SJCRH30 (cell line): ENCODE results near the gene EYA2. TPM values are rescaled to one million over a fixed set of nuclear protein-coding genes. Genes with fewer than 3 reads are reported as not detected.

Source experiments
- DNase-seq, 2 experiments: peaks; one replicate each; pipeline ENCODE4 v3.0.0-alpha.2; 2015 to 2020
- H3K27ac ChIP-seq: fragments of 250-450 bp; sonication (Bioruptor Pico); 2 replicates; pipeline ENCODE4 v1.5.1; 2020; ENCODE audit warnings: mild to moderate bottlenecking, moderate library complexity
- H3K27me3 ChIP-seq: fragments of 250-450 bp; sonication (Bioruptor Pico); 2 replicates; pipeline ENCODE4 v1.5.1; 2020; ENCODE audit warnings: mild to moderate bottlenecking, moderate library complexity
- H3K36me3 ChIP-seq: fragments of 250-450 bp; sonication (Bioruptor Pico); 2 replicates; pipeline ENCODE4 v1.5.1; 2020; ENCODE audit warnings: mild to moderate bottlenecking, moderate library complexity
- H3K4me1 ChIP-seq: fragments of 250-450 bp; sonication (Bioruptor Pico); 2 replicates; pipeline ENCODE4 v1.5.1; 2020; ENCODE audit warnings: mild to moderate bottlenecking, moderate library complexity
- H3K4me3 ChIP-seq: fragments of 250-450 bp; sonication (Bioruptor Pico); 2 replicates; pipeline ENCODE4 v1.5.1; 2020; ENCODE audit warnings: mild to moderate bottlenecking, moderate library complexity
- H3K9me3 ChIP-seq: fragments of 250-450 bp; sonication (Bioruptor Pico); replicated peaks from 2 replicates; pipeline ENCODE4 v1.5.1; 2020; ENCODE audit warnings: mild to moderate bottlenecking, moderate library complexity
- total RNA-seq: library from RNA; depleted of rRNA; stranded (reverse); fragments of >200 nt; shearing (Covaris generic); gene quantifications from 2 replicates; pipeline ENCODE4 v1.2.3, GENCODE V29; 2014

Gene EYA2
- total RNA-seq, 1 experiment from 2014 or later: 63.2 TPM

DNA sequence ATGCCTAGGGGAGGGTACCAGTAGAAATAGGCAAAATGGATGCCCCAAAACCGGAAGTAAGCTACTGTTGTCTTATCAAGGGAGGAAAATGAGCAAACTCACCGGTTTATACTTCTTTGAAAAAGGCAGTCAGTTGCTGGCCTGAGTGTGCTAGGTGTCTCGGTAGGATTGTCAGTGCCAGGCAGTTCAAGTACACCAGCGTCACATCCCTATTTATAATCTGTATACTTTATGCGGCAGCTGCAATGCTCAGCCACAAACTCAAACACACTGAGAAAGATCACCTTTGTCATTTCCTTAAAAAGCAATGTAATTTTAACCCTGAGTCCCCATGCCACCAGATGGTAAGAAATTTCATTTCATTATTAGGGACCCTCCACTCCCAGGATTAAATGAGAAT lies 196.2 kb downstream of the EYA2 start:
- Histone ChIP-seq H3K9me3 (peaks cover 11% of the 10 kb centered on the region), H3K27ac (no peak overlapping the region), H3K4me1 (no peaks in the 10 kb centered on the region), H3K36me3 (peaks cover 23% of the 10 kb centered on the region), H3K27me3 (no peaks in the 10 kb centered on the region), H3K4me3 (no peak overlapping the region)
- no peak for DNase-seq

DNA sequence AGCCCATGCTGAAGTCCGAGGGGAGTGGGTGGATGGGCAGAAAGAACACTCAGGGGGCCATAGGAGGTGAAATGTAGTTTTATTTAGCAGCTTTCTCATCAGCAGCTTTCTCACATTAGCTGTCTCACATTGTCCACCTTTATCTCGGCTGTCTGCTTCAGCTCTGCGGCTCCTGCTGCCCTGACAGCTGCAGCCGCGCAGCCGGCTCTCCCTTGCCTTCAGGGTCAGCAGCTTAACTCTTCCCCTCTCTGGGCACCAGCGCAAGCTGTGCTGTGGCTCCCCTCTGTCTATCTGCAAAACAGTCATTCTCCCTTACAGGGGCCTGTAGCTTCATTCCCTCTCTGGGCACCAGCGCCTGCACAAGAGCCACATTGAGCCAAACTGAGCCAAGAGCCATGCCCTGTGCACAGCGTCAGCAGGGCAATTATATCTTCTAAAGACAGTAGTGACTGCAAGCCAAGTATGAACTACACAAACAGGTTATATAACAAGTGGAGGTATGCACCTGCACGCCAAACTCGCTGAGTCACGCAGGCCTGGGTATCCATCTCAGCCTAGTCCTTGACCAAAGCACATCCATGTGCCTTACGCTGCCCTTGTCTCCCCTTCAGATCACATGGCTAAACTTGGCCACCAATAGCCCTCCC lies 198.8 kb downstream of the EYA2 start:
- peaks cover 46% of the 10 kb centered on the region for H3K36me3 ChIP-seq
- H3K27me3 ChIP-seq: no peaks in the 10 kb centered on the region
- H3K27ac ChIP-seq: no peak overlapping the region
- peaks cover 19% of the 10 kb centered on the region for H3K9me3 ChIP-seq
- H3K4me3 ChIP-seq: no peak overlapping the region
- H3K4me1 ChIP-seq: no peaks in the 10 kb centered on the region
- peak in 1 of 2 experiments; percentile 32 for DNase-seq

DNA sequence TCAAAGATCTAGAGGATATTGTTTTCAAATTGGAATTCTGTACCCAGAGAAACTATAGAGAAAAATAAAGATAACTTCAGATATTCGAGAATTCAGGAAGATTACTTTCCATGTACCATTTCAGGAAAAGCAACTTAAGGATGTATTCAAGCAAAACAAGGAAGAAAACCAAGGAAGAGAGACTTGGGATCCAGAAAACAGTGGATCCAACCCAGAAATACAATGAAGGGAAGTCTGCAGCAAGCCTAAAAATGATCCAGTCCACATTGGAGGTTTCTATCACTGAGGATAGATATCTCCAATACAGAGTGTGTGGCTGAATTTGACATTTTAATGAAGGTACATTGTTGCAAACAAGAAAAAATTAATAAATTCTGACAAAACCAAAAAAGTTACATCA lies 201.0 kb downstream of the EYA2 start:
- Histone ChIP-seq H3K4me1 (no peaks in the 10 kb centered on the region), H3K36me3 (peaks cover 58% of the 10 kb centered on the region), H3K27me3 (no peaks in the 10 kb centered on the region), H3K4me3 (no peak overlapping the region), H3K27ac (no peak overlapping the region), H3K9me3 (peaks cover 19% of the 10 kb centered on the region)
- DNase-seq: no peak

DNA sequence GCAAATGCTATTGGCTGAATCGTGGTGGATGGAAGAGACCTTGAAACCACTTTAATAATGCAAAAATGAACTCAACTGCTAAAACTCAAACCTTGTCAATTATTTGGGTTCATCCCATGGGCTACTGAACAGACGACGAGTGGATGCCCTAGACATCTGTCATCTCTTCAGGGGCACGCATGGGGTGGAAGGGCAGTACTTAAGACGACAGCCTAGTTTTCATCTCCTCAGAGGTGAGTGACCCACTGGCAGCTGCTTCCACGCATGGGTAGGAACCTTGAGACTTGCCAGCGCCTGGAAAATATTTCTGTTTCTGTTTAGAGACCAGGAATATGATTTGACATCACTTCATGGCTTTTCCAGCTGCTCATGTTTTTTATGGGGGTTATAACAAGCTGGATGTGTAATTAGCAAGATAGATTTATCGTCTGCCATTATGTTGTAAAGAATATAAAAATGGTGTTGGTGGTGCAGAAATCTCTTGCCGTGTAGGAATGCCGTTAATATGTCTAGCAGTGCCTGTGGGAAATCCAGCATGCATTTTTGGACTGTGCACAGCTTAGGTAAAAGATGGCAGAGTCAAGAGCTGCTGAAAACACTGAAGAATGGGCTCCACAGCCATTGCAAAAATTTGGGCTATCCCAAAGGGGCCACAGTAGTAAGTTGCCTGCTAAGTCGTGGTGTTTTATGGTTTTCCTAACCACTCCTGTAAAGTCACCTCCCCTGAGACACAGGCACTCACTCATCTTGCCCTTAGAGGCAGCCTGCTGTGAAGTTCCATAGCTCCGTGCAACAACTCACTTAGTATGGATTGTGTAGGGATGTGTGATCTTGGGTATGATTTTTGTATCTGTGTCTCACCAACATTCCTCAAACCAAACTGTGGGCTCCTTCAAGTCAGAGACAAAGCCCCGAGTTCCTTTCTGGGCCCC lies 203.3 kb downstream of the EYA2 start:
- DNase-seq: no peak
- Histone ChIP-seq H3K27me3 (no peaks in the 10 kb centered on the region), H3K9me3 (peaks cover 29% of the 10 kb centered on the region), H3K4me1 (no peaks in the 10 kb centered on the region), H3K36me3 (peaks cover 63% of the 10 kb centered on the region), H3K27ac (no peak overlapping the region), H3K4me3 (no peak overlapping the region)

DNA sequence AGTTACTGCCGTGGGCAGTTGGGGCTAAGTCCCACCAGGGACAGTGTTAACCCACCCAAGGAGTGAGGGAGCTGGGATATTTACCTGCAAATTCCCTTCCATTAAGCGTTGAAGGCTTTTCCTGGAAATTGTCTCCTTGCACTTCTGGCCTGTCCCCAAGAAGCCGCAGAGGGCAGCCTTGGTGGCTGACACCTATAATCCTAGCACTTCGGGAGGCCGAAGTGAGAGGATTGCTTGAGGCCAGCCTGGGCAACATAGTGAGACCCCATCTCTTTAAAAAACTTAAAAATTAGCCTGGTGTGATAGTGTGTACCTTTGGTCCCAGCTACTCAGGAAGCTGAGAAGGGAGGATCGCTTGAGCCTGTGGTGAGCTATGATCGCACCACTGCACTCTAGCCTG lies 204.4 kb downstream of the EYA2 start:
- H3K36me3 ChIP-seq: peaks cover 72% of the 10 kb centered on the region
- no peaks in the 10 kb centered on the region for H3K4me1 ChIP-seq
- H3K9me3 ChIP-seq: peaks cover 32% of the 10 kb centered on the region
- H3K27me3 ChIP-seq: no peaks in the 10 kb centered on the region
- no peak overlapping the region for H3K4me3 ChIP-seq
- no peak for DNase-seq
- H3K27ac ChIP-seq: no peak overlapping the region

DNA sequence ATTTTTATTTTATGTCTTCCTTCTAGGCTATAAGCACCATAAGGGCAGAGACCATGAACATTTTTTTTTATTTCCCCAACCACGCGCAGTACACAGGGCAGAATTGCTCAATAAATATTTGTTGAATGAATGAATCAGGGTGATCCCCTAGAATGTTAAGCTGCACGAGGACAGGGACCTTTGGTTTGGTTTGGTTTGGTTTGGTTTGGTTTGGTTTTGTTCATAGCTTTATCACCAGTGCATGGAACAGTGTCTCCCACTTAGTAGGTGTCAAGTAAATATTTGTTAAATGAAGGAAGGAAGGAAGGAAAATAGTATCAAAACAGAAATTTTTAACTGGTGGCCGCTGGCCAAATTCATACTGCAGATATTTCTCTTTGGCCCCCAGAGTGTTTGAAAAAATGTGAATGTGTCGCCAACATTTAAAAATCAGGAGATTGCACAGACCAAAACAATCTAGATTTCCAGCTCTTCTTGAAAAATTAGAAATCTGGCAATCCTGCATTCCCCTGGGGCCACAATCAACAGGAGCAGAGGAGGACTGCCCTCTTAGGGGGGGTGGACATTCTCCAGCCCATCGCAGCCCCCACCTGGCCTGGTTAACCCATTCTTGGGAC lies 205.3 kb downstream of the EYA2 start:
- Histone ChIP-seq H3K27ac (no peak overlapping the region), H3K4me1 (no peaks in the 10 kb centered on the region), H3K9me3 (peaks cover 30% of the 10 kb centered on the region), H3K4me3 (no peak overlapping the region), H3K36me3 (peaks cover 72% of the 10 kb centered on the region), H3K27me3 (no peaks in the 10 kb centered on the region)
- no peak for DNase-seq

DNA sequence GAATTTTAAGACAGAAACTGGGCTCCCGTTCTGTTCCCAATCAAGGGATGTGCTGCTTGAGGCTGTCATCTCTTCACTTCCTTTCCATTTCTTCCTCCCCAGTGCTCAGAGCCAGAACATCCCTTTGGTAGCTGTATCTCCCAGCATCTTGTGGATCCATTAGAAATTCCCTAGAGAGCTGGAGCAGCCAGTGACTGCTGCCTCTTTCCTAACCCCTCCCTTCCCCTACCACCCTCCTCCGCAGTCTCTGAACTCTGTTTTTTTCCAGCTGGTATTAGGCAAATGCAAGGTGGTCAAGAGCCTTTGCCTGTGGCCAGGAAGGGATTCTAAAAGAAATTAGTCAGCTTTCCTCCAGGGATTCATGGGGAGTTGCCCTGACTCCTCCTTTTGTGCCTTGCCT lies 208.0 kb downstream of the EYA2 start:
- DNase-seq: no peak
- no peak overlapping the region for H3K4me3 ChIP-seq

DNA sequence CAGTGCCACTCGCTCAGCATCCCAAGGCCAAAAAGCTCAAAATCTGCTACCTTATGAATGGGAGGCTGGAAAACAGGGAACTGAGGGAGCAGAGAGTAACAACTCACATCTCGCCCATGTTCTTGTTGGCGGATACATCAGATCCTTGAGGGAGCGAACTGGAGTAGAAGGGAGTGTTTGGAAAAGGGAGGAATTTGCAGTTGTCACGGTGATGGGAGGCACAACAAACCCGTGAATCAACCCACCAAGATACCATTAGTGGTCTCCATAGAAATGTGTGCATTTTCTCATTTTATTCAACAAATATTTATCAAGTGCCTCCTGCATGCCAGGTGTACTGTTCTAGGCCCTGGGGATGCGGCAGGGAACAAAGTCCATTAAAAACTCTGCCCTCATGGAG lies 212.1 kb downstream of the EYA2 start:
- no peaks in the 10 kb centered on the region for H3K27me3 ChIP-seq
- H3K27ac ChIP-seq: no peak overlapping the region
- H3K4me3 ChIP-seq: no peak overlapping the region

More for the DNA sequence above, 208.0 kb downstream of the EYA2 start:
- no peaks in the 10 kb centered on the region for H3K4me1 ChIP-seq
- H3K9me3 ChIP-seq: peaks cover 13% of the 10 kb centered on the region
- no peaks in the 10 kb centered on the region for H3K27me3 ChIP-seq
- H3K36me3 ChIP-seq: peaks cover 56% of the 10 kb centered on the region
- no peak overlapping the region for H3K27ac ChIP-seq

DNA sequence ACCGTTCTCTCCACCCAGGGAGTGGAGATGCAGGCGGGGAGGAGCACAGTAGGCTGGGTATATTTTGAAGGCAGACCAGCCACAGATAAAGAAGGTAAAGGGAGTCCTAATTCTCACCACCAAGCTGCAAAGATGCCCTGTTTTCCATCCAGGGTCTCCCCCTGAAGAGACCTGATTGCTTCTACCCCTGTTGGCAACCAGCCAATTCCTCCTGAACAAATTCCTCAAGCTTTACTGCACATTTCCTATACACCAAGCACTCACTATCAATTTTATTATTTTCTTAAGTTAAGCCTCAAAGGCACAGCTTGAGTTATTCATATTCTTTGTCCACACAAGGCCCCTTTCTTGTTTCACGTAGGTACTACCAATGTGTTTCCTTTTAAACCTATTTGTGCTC lies 214.4 kb downstream of the EYA2 start:
- no peaks in the 10 kb centered on the region for H3K27me3 ChIP-seq
- peaks cover 35% of the 10 kb centered on the region for H3K36me3 ChIP-seq
- H3K27ac ChIP-seq: no peak overlapping the region
- H3K4me3 ChIP-seq: no peak overlapping the region
- peak in 1 of 2 experiments; percentile 38 for DNase-seq
- H3K9me3 ChIP-seq: peaks cover 8% of the 10 kb centered on the region; the same call in 1 of the 2 replicates
- H3K4me1 ChIP-seq: peaks cover 8% of the 10 kb centered on the region

More for the DNA sequence above, 212.1 kb downstream of the EYA2 start:
- DNase-seq: no peak
- peaks cover 12% of the 10 kb centered on the region; the same call in 1 of the 2 replicates for H3K9me3 ChIP-seq
- H3K36me3 ChIP-seq: peaks cover 47% of the 10 kb centered on the region
- no peaks in the 10 kb centered on the region for H3K4me1 ChIP-seq

DNA sequence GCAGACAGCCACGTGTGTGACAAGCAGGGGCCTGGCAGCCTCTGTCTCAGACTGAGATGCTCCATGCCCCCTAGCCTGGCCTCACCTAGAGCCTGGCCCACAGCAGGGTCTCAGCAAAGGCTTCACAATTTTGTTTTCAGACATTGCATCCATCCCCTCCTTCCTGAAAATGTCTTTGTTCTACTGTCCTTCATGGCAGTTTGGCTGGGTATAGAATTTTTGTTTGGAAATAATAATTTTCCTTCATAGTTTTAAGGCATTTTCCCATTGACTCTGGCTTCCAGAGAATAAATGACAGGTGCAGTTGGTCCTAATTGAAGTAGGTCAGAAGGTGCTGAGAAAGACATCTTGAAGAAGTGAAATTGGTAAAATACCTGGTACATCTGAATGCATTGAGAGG lies 216.2 kb downstream of the EYA2 start:
- H3K27ac ChIP-seq: no peak overlapping the region
- peaks cover 8% of the 10 kb centered on the region; the same call in 1 of the 2 replicates for H3K9me3 ChIP-seq
- no peaks in the 10 kb centered on the region for H3K27me3 ChIP-seq
- H3K4me3 ChIP-seq: no peak overlapping the region
- no peak for DNase-seq
- peaks cover 10% of the 10 kb centered on the region for H3K4me1 ChIP-seq
- H3K36me3 ChIP-seq: peaks cover 25% of the 10 kb centered on the region

DNA sequence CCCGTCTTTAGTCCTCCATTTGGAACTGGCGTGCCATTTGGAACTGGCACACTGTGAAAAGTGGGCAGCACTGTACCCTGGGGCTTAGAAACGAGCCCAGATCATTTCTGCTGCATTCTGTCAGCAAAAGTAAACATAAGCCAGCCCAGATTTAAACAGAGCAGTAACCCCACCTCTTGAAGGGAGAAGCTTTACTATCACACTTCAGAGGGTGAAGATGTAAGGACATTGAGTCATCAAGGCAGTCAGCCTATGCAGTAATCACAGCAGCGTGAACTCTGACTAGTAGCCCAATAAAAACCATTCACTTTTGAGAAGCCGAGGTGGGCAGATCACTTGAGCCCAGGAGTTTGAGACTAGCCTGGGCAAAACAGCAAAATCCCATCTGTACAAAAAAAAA lies 216.9 kb downstream of the EYA2 start:
- Histone ChIP-seq H3K36me3 (peaks cover 22% of the 10 kb centered on the region), H3K27ac (no peak overlapping the region), H3K4me3 (no peak overlapping the region), H3K9me3 (peaks cover 8% of the 10 kb centered on the region; the same call in 1 of the 2 replicates), H3K27me3 (no peaks in the 10 kb centered on the region), H3K4me1 (peaks cover 10% of the 10 kb centered on the region)
- no peak for DNase-seq

DNA sequence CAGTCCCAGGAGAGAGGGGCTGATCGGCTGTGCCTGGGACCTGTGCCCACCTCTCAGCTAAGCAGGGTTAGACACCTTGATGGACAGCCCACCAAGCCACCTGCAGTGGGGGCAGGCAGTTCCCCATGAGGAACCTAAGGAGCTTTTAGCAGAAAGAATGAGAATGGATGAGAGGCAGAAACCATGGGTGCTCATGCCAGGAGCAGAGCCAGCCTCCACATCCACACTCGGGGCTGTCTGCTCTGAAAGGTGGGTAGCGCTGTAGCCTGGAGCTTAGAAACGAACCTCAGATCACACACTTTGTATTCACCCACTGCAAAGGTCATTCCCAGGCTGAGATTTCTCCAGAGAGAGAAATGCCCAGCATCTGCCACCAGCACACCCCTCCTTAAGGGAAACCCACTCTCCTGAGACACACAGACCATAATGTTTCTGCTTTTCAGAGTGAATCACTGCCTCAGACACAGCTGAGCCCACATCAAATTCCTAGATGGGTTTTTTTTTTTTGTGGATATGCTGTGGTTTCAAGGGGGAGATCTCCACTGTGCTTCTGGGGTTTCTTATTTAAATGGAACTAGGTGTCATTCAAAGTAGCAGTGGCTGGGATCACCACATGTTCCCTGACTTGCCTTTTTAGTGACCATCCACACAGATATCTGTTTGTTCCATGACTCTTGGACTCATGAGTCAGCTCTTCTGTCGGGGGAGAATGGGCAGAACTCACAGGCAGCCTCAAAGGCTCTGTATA lies 218.9 kb downstream of the EYA2 start:
- H3K4me1 ChIP-seq: peaks cover 24% of the 10 kb centered on the region
- H3K9me3 ChIP-seq: peaks cover 6% of the 10 kb centered on the region; the same call in 1 of the 2 replicates
- peak; percentile 55 to 72 for DNase-seq
- peaks cover 17% of the 10 kb centered on the region for H3K36me3 ChIP-seq
- no peaks in the 10 kb centered on the region for H3K27me3 ChIP-seq
- H3K4me3 ChIP-seq: no peak overlapping the region
- H3K27ac ChIP-seq: peak overlapping the region; percentile 41

DNA sequence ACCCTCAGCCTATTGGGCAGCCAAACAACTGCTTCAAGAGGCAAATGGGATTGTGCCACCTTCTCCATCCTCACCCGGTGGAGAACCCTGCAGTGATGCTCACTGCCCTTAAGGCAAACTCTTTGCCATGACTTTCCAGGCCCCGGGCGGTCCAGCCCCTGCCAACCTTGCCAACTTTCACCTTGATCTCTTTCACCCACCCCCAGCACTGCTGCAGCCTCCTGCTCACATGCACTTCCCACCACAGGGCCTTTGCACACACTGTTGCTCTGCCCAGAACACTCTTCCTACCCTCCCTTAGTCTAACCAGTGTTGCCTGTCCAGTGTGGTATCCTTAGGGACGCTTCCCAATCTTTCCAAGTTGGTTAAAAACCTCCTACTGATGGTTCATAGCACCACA lies 221.1 kb downstream of the EYA2 start:
- H3K9me3 ChIP-seq: peaks cover 5% of the 10 kb centered on the region; the same call in 1 of the 2 replicates
- H3K27me3 ChIP-seq: no peaks in the 10 kb centered on the region
- H3K36me3 ChIP-seq: peaks cover 4% of the 10 kb centered on the region
- H3K4me1 ChIP-seq: peaks cover 24% of the 10 kb centered on the region
- H3K4me3 ChIP-seq: no peak overlapping the region
- no peak overlapping the region for H3K27ac ChIP-seq
- DNase-seq: no peak

DNA sequence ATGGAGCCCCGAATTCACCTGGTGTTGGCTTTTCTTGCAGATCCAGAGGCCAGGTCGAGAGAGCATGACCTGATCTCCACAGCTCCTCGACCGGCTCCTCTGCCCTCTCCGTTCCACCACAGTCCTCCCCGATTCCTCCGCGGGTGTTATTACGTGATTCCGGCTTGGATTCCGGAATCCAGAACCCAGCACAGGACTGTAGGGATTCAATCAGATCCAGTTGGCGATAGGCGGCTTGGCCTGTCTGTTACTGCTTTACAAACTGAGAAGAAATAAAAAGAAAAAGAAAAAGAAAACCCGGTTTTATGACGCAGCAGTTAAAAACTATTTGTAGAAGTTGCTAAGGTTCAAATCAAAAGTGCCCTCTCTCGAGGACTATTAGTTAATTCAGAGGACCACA lies 222.7 kb downstream of the EYA2 start:
- H3K36me3 ChIP-seq: no peaks in the 10 kb centered on the region
- H3K27ac ChIP-seq: no peak overlapping the region
- no peaks in the 10 kb centered on the region for H3K9me3 ChIP-seq
- no peaks in the 10 kb centered on the region for H3K27me3 ChIP-seq
- DNase-seq: no peak
- H3K4me1 ChIP-seq: peaks cover 24% of the 10 kb centered on the region
- H3K4me3 ChIP-seq: no peak overlapping the region
